22Rv1 (cell line): ENCODE measurements around the gene PKP2.
"Not testable (repeated sequence)": the region's sequence is repeated elsewhere in the genome, so short reads cannot be mapped to it uniquely, and the experiment has no call there.

Source experiments
- H3K27ac ChIP-seq: fragments of 450-650 bp; 2 replicates; pipeline ENCODE4 v1.5.1; 2017
- ZFX ChIP-seq: fragments of 450-650 bp; IDR thresholded peaks from 2 replicates; pipeline ENCODE4 v1.6.1; 2017; ENCODE audit warnings: antibody characterized with exemption, borderline replicate concordance
- TF ChIP-seq, protein P1 (sequence below): fragments of 450-650 bp; IDR thresholded peaks from 2 replicates; pipeline ENCODE4 v1.5.1; 2017; ENCODE audit warnings: mild to moderate bottlenecking

PKP2 gene

DNA sequence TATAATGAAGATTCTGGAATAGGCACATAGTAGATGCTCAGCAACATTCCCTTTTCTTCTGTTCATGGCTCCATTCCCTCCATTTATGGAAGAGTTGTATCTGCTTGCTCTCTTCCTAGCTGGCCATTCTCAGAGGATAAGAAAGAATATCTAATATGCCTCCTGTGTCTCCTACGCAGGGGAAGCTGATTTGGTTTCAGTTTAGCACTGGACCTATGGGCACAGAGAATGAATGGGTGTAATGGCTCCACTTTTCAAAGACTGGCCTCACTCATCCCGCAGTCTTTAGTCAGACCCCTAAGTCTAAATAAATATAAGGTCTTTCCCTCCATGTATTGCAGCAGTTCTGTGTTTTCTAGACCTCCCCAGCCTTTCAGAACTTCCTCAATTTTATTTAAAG lies 2.0 kb downstream of the PKP2 start:
- no peak overlapping the region for H3K27ac ChIP-seq
- TF ChIP-seq ZFX, result no peak
- TF ChIP-seq, protein P1, sequence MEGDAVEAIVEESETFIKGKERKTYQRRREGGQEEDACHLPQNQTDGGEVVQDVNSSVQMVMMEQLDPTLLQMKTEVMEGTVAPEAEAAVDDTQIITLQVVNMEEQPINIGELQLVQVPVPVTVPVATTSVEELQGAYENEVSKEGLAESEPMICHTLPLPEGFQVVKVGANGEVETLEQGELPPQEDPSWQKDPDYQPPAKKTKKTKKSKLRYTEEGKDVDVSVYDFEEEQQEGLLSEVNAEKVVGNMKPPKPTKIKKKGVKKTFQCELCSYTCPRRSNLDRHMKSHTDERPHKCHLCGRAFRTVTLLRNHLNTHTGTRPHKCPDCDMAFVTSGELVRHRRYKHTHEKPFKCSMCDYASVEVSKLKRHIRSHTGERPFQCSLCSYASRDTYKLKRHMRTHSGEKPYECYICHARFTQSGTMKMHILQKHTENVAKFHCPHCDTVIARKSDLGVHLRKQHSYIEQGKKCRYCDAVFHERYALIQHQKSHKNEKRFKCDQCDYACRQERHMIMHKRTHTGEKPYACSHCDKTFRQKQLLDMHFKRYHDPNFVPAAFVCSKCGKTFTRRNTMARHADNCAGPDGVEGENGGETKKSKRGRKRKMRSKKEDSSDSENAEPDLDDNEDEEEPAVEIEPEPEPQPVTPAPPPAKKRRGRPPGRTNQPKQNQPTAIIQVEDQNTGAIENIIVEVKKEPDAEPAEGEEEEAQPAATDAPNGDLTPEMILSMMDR, result no peak

DNA sequence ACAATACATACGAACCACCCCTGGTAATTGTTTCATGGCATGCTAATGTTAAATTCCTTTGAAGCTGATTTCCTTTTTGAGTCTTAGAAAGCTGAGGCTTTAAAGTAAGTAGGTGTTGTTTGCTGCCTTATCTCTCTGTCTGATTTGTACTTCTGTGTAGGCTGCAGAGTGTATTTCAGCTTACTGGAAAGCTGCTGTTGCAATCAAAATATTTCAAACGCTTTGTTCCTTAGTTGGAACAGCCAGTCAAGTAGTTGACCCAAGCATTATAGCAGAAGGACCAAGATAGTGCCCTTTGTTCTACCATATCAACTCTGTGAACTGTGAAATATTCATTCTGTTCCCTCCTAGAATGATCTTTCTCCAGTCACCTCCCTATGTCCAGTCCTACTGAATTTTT lies 3.1 kb downstream of the PKP2 start:
- no peak overlapping the region for H3K27ac ChIP-seq

DNA sequence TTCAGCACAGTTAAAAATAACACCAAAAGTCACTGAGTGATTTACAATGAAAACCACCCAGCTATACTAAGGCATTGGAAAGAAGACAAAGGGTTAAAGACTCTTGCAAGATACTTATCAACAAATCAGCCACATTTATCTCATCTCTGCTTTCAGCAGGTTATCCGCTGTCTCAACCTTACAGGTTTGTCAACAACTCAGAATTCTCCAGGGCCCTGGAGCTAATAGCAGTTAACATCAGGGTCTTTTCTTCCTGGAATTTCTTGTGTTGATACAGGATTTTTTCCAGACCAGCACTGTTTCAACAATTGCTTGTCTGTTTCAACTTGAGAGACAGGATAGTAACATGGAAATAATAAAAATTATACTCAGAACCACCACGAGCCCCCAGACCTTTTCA lies 3.5 kb downstream of the PKP2 start:
- H3K27ac ChIP-seq, result no peak overlapping the region
- no peak for TF ChIP-seq ZFX
- TF ChIP-seq, protein P1, result no peak

More for the DNA sequence above, 3.1 kb downstream of the PKP2 start:
- TF ChIP-seq, protein P1, result no peak
- no peak for TF ChIP-seq ZFX

DNA sequence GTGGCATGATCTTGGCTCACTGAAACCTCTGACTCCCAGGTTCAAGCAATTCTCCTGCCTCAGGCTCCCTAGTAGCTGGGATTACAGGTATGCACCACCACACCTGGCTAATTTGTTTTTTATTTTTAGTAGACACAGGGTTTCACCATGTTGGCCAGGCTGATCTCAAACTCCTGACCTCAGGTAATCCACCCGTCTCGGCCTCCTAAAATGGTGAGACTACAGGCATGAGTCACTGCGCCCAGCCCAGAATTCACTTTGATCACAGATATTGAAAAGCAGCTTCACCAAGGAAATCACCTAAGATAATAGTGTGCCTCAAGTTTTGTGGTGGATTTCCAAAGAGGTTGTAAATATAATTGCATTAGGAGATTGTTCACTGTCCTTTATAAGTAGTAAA lies 4.2 kb downstream of the PKP2 start:
- not testable (repeated sequence) for H3K27ac ChIP-seq

DNA sequence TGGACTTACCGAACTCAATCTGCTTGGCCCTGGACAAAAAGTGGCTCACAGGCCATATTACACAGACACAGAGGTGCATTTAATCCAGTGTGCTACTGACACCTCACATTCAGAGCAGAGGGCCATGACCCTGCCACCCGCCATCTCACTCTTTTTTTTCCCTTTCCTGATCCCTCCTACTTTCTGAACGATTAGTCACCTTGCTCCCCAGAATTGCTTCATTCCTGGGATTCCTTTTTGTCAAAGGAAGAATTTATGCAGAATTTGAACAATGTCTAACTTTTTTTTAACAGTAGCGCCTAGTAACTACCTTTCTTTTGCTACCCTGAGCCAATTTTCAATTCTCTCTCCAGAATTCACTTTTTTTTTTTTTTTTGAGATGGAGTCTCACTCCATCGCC lies 4.6 kb downstream of the PKP2 start:
- no peak overlapping the region for H3K27ac ChIP-seq
- TF ChIP-seq, protein P1, result no peak
- no peak for TF ChIP-seq ZFX

DNA sequence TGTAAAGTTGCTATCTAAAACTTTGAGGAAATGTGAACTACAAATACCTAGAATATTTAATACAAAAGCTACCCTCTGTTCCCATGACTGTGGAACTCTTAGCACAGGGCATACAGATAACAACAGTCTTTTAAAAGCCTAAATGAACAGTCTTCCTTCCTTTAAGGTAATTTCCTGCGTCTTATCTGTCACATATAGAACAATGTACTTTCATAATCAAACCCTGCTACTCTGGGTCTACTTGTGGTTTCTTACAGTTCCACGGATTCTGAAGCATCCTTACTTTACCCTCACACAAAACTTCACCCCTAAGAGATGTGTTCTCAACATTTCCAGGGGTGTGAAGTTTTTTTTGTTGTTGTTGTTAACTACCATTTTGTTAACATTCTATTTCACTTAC lies 5.1 kb downstream of the PKP2 start:
- TF ChIP-seq ZFX, result no peak
- TF ChIP-seq, protein P1, result no peak
- no peak overlapping the region for H3K27ac ChIP-seq

DNA sequence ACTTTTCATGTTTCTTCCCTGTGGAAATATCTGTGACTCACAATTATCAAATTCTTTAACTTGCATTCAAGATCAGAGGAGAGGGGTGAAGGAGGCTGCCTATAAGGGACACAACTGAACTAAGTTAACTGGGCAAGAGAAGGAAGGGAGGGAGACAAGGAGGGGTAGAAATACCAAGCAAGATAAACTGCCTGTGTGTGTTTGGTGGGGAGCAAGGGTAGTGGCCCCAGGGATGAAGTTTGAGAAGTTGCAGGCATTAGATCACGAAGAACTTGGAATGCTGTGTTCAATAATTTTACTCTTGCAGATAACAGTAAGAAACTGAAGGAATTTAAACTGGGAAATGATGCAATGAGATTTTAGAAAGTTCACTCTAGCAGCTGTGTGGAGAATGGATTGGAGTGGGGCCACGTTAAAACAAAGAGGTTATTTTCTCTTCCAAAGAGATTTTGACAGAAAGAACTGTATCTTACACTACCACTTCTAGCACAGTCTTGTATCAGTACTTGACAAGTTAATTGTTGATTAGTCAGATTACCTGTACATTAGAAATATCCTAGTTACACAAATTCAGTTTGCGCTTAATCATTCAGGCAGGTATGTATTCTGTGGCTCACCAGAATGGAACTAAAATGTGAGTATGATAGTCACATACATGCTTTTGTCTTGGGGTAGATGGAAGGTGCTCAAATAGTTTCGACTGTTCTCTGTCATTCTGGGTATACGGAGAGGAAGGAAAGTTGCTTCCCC lies 7.4 kb downstream of the PKP2 start:
- H3K27ac ChIP-seq, result no peak overlapping the region
- TF ChIP-seq, protein P1, result no peak
- no peak for TF ChIP-seq ZFX

DNA sequence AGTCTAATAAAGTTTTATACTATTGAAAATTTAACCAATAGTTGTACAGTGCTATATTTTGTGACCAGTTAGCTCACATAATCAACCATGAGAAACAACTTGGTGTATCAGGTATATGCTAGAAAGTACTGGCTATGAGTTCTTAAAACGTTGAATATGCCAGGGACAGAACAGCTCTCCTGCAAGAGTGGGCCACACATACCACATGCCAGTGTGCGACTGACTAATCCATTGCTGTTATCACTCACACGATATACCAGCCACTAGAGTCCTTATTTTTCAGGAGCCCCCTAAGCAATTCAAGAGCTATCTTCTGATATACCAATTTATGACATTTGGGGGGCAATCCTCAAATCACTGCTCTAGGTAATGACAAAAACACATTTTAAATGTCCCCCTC lies 9.5 kb downstream of the PKP2 start:
- TF ChIP-seq ZFX, result no peak
- TF ChIP-seq, protein P1, result no peak
- H3K27ac ChIP-seq, result no peak overlapping the region
